Osteoblast (primary cell): ENCODE results near the gene PKMYT1. TPM values are rescaled to one million over a fixed set of nuclear protein-coding genes. Genes with fewer than 3 reads are reported as not detected.

Experiments
- DNase-seq: peaks from one replicate; pipeline ENCODE4 v3.0.0; 2011; ENCODE audit warnings: low spot score, mixed read lengths; ENCODE audit not compliant: insufficient read length; ENCODE audit errors: missing footprints
- H2AFZ ChIP-seq: 2 replicates; pipeline ENCODE4 v1.6.0; 2011; ENCODE audit warnings: mild to moderate bottlenecking, low read length
- H3K27ac ChIP-seq: 2 replicates; pipeline ENCODE4 v1.5.1; 2011; ENCODE audit warnings: mild to moderate bottlenecking, low read depth, low read length, moderate library complexity
- H3K27me3 ChIP-seq: 2 replicates; pipeline ENCODE4 v1.6.0; 2012; ENCODE audit warnings: mild to moderate bottlenecking, control low read depth, inconsistent platforms, low read length, moderate library complexity; ENCODE audit not compliant: insufficient read depth
- H3K36me3 ChIP-seq: 2 replicates; pipeline ENCODE4 v1.5.1; 2011; ENCODE audit warnings: mild to moderate bottlenecking, low read length, control low read depth, moderate library complexity; ENCODE audit not compliant: insufficient read depth
- H3K4me1 ChIP-seq: 2 replicates; pipeline ENCODE4 v1.5.1; 2011; ENCODE audit warnings: mild to moderate bottlenecking, low read length, control low read depth, moderate library complexity; ENCODE audit not compliant: insufficient read depth
- H3K4me2 ChIP-seq: 2 replicates; pipeline ENCODE4 v1.6.0; 2011; ENCODE audit warnings: mild to moderate bottlenecking, low read length; ENCODE audit not compliant: insufficient read depth
- H3K4me3 ChIP-seq: fragments of 200-600 bp; sonication (generic); 3 replicates; pipeline ENCODE4 v1.5.1; 2012; ENCODE audit warnings: mild to moderate bottlenecking, low read length, inconsistent platforms; ENCODE audit not compliant: insufficient read depth
- H3K79me2 ChIP-seq: 2 replicates; pipeline ENCODE4 v1.6.0; 2012; ENCODE audit warnings: mild to moderate bottlenecking, low read length, control low read depth, inconsistent platforms; ENCODE audit not compliant: insufficient read depth
- H3K9me3 ChIP-seq: 2 replicates; pipeline ENCODE4 v1.5.1; 2011; ENCODE audit warnings: low read depth, low read length, control low read depth
- H4K20me1 ChIP-seq: 2 replicates; pipeline ENCODE4 v1.6.0; 2012; ENCODE audit warnings: mild to moderate bottlenecking, low read length, control low read depth; ENCODE audit not compliant: insufficient read depth
- total RNA-seq: library from RNA; depleted of rRNA; stranded (reverse); fragments of >200 nt; gene quantifications from 2 replicates; pipeline ENCODE4 v1.2.3, GENCODE V29; 2012
- TF ChIP-seq, protein P1 (sequence below): IDR thresholded peaks from 2 replicates; pipeline ENCODE4 v1.5.1; 2011; ENCODE audit warnings: mild to moderate bottlenecking, low read depth, low read length, moderate library complexity; ENCODE audit errors: extremely low read depth

Gene PKMYT1
- total RNA-seq, 1 donor, result 1.4 TPM

DNA sequence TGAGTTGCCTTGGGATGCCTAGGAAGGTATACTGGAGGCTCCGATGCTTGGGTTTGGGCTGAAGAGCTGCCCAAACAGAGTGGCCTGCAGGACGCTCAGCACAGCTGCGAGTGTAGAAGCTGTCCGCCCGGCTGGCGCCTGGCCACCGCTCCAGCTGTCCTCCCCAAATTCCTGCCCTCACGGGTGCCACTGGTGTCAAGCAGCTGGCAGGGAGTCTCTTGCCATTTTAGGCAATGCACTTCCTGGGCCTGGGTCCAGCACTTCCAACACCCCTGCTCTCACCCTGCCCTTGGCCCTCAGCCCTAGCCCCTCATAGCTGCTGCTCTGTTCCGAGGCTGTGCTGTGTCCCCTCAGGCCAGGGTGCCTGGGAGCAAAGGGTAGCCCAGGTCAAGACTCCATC lies 5.2 kb upstream of the PKMYT1 start:
- H3K27ac ChIP-seq, result no peak overlapping the region
- DNase-seq, result no peak

DNA sequence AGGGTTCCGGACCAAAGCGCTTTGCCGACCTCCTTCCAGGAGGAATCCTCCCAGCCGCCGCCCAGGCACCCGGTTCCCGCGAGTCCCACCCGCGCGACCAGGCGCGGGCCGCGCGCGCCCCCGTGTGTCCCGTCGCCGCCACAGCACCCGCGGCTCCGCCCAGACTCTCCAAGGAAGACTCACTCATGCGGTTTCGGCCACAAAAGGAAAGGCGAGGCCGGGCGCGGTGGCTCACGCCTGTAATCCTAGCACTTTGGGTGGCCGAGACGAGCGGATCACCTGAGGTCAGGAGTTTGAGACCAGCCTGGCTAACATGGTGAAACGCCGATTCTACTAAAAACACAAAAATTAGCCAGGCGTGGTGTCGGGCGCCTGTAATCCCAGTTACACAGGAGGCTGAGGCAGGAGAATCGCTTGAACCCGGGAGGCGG lies 3.5 kb upstream of the PKMYT1 start:
- no peaks in the 10 kb centered on the region for H3K9me3 ChIP-seq
- H3K79me2 ChIP-seq, result peaks cover 8% of the 10 kb centered on the region
- H3K4me2 ChIP-seq, result peak overlapping the region; percentile 77
- DNase-seq, result peak; percentile 100
- peaks cover 11% of the 10 kb centered on the region for H3K4me1 ChIP-seq
- TF ChIP-seq, protein P1, sequence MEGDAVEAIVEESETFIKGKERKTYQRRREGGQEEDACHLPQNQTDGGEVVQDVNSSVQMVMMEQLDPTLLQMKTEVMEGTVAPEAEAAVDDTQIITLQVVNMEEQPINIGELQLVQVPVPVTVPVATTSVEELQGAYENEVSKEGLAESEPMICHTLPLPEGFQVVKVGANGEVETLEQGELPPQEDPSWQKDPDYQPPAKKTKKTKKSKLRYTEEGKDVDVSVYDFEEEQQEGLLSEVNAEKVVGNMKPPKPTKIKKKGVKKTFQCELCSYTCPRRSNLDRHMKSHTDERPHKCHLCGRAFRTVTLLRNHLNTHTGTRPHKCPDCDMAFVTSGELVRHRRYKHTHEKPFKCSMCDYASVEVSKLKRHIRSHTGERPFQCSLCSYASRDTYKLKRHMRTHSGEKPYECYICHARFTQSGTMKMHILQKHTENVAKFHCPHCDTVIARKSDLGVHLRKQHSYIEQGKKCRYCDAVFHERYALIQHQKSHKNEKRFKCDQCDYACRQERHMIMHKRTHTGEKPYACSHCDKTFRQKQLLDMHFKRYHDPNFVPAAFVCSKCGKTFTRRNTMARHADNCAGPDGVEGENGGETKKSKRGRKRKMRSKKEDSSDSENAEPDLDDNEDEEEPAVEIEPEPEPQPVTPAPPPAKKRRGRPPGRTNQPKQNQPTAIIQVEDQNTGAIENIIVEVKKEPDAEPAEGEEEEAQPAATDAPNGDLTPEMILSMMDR, result peak; percentile 66
- H3K27ac ChIP-seq, result no peak overlapping the region
- peak overlapping the region; percentile 81 for H2AFZ ChIP-seq
- no peaks in the 10 kb centered on the region for H3K36me3 ChIP-seq
- no peaks in the 10 kb centered on the region for H3K27me3 ChIP-seq
- peak overlapping the region; percentile 54 for H3K4me3 ChIP-seq
- no peaks in the 10 kb centered on the region for H4K20me1 ChIP-seq

More for the DNA sequence above, 5.2 kb upstream of the PKMYT1 start:
- Histone ChIP-seq H2AFZ (no peak overlapping the region), H3K36me3 (no peaks in the 10 kb centered on the region), H3K4me3 (no peak overlapping the region), H3K9me3 (no peaks in the 10 kb centered on the region), H3K4me2 (no peak overlapping the region), H3K4me1 (peaks cover 4% of the 10 kb centered on the region), H4K20me1 (no peaks in the 10 kb centered on the region), H3K79me2 (no peaks in the 10 kb centered on the region), H3K27me3 (peaks cover 8% of the 10 kb centered on the region)
- TF ChIP-seq, protein P1, result no peak

DNA sequence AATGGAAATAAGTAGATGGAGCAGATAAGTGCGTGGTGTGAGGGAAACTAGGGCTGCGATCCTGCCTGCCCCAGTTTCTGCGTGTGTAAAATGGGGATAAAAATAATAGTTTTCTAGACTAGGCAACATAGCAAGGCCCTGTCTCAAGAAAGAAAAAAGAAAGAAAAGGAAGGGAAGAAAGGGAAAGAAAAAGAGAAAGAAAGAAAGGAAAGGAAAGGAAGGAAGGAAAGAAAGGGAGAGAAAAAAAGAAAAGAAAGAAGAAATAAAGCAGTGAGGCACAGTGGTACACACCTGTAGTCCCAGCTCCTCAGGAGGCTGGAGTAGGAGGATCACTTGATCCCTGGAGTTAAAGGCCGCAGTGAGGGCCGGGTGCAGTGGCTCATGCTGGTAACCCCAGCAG lies 2.2 kb upstream of the PKMYT1 start:
- no peak overlapping the region for H2AFZ ChIP-seq
- H3K4me2 ChIP-seq, result no peak overlapping the region
- peaks cover 8% of the 10 kb centered on the region for H3K79me2 ChIP-seq
- H3K36me3 ChIP-seq, result no peaks in the 10 kb centered on the region
- TF ChIP-seq, protein P1, result no peak
- no peak overlapping the region for H3K4me3 ChIP-seq
- H3K27me3 ChIP-seq, result no peaks in the 10 kb centered on the region
- peaks cover 11% of the 10 kb centered on the region for H3K4me1 ChIP-seq
- no peaks in the 10 kb centered on the region for H3K9me3 ChIP-seq
- H3K27ac ChIP-seq, result no peak overlapping the region
- DNase-seq, result no peak
- no peaks in the 10 kb centered on the region for H4K20me1 ChIP-seq

DNA sequence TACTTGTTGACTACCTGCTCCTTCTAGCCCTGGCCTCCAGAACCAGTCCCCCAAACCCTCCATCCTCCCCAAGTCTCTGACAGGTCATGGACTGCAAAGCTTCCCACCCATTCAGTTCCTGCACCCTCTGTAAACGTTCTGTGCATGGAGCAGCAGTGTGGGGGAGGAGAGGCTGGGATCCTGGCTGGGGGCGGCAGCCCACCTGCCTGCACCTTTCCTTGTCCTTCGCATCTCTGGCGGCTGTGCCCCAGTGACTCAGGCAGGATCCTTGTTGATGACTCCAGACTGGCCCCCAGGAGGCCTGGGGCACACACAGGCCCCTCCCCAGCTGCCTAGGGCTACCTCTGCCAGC lies 1.6 kb upstream of the PKMYT1 start:
- Histone ChIP-seq H3K4me3 (no peak overlapping the region), H3K4me2 (no peak overlapping the region)
- TF ChIP-seq, protein P1, result no peak

More for the DNA sequence above, 1.6 kb upstream of the PKMYT1 start:
- Histone ChIP-seq H4K20me1 (no peaks in the 10 kb centered on the region), H3K4me1 (peaks cover 11% of the 10 kb centered on the region), H3K9me3 (no peaks in the 10 kb centered on the region), H3K27me3 (no peaks in the 10 kb centered on the region), H3K79me2 (peaks cover 8% of the 10 kb centered on the region), H2AFZ (no peak overlapping the region), H3K36me3 (no peaks in the 10 kb centered on the region), H3K27ac (no peak overlapping the region)
- DNase-seq, result no peak
